NCI-H1417 treated with DMSO at 0.1 percent for 48 hours (cell line): ENCODE measurements around the gene BRPF1.

ENCODE experiments used
- DNase-seq: peaks from one replicate; lab custom pipeline; 2025; lab: John Stamatoyannopoulos, UW

BRPF1 gene

DNA sequence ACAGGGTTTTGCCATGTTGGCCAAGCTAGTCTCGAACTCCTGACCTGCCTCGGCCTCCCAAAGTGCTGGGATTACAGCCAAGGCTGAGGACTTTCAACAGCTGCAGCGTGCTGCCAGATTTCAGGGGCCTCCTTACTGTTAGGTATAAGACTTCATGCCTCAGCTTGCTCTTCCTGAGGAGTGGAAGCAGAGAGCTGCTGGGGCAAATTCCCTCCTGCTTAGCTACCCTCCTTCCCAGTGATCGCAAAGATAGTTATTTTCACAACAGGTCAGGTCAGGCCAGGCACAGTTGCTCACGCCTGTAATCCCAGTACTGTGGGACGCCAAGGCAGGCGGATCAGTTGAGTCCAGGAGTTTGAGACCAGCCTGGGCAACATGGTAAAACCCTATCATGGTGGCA is 30.5 kb upstream of the BRPF1 start:
- DNase-seq: no peak

DNA sequence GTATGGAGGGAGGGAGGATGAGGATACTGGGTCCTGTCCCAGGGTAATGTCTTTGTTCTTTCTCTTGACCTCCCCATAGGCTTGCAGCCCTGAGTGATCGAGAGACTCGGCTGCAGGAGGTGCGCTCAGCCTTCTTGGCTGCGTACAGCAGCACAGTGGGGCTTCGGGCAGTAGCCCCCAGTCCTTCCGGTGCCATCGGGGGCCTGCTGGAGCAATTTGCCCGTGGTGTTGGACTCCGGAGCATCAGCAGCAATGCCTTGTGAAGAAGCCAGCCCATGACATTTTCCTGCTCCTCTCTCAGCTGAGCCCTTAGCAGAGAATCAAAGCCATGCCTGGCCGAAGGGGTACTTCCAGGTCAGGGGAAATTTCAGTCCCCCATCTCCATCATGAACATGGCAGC is 29.8 kb upstream of the BRPF1 start:
- no peak for DNase-seq

DNA sequence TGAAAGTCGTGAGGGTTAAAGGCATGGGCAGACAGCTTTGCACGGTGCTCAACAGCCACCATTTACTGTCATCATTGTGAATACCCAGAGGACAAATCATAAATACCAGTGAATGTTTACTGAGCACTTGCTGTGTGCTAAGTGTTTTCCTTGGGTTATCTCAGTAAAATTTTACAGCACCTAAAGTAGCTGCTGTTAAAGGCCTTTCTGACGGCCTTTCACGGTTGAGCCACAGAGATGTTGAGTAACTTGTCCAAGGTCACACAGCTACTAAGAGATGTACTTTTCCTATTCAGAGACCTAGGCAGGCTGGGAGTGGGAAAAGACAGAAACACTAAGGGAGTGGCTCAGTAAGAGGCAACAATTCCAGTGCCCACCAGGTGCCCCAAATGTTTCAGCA is 28.3 kb upstream of the BRPF1 start:
- no peak for DNase-seq

DNA sequence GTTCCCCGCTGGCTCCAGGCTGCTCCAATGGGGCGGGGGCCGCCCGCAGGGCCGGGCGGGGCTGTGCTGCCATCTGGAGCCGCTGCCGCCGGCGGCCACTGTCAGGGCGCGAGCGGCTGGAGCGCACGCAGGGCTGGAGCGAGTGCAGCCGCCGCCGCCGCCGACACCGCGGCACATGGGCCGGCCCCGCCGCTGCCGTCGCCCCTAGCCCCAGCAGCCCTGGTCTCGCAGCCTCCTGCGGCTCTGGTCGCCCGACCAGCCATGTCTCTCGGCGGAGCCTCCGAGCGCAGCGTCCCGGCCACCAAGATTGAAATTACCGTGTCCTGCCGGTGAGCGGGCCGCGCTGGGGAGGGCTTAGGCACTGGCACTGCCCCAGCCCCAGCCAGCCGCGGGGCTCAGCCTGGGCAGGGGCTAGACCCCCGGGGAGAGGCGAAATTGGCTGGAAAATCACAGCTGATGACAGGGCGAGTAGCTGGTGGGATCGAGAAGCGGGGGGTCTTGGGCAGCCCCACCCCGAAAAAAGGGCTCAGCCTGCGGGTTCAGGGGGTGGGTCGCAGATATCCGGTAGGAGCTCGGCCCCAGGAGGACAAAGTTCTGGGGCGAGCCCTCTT is 27.7 kb upstream of the BRPF1 start, which contains the start of gene CPNE9:
TSS of gene CPNE9 (plus strand) at position 98 of the 611 bp plus-strand sequence. CDS start at position 262, 164 bp downstream.
- no peak for DNase-seq

DNA sequence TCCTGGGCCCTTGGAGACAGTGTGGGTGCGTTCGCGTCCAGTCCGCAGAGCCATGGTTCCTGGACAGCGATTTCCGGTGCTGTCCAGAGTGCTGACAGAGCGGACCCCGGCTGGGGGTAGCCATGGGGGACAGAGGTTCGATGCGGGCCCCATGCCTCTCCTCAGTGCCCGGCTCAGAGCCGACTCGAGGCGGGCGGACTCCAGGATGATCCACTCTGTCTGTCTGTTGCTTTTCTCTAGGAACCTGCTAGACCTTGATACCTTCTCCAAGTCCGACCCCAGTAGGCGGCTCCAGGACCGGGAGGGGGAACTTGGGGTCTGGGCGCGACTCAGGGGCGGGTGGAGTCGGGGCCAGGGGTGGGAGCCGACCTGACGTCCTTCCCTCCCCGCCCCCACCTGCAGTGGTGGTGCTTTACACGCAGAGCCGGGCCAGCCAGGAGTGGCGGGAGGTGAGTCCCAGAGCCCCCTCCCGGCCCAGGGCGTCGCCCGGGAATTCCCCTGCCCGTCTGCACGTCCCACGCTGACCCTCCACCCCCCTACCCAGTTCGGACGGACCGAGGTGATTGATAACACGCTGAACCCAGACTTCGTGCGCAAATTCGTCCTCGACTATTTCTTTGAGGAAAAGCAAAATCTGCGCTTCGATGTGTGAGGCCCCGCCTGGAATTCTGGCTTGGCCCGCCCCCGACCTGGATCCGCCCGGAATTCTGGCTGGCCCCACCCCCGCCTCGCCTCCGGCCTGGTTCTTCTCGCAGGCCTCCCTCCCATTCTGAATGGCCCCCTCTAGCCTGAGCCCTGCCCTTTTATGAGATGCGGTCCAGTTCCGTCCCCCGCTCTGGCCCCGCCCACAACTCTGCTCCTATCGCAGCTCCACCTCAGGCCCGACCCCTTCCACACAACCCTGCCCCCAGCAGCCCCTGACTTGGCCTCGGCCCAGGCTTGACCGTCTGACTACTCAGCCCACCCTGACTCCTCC is 26.9 kb upstream of the BRPF1 start:
- no peak for DNase-seq

DNA sequence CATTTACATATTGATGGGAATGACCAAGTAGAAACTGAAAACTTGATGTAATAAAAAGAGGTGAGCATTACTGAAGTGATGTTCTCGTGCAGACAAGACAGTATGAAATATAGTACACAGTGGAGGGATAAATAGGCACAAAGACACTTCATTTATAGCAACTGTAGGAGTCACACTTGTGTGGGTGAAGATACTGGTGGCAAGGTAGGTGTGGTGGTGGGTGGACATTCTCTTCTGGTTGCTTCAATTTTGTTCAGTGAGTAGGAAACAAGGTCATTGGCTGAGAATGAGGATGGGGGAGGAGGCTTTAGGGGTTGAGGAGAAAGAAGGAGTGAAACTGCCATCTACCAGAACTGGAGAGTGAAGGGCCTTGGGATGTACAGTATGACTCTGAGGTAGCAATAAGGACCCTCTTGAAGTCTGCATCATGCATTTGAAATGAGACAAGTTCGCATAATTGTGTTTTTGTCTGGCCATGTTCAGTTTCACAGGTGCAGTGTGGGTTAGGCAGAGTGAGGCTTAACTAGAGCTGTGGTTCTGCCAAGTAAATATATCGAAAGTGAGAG is 21.3 kb upstream of the BRPF1 start:
- no peak for DNase-seq

DNA sequence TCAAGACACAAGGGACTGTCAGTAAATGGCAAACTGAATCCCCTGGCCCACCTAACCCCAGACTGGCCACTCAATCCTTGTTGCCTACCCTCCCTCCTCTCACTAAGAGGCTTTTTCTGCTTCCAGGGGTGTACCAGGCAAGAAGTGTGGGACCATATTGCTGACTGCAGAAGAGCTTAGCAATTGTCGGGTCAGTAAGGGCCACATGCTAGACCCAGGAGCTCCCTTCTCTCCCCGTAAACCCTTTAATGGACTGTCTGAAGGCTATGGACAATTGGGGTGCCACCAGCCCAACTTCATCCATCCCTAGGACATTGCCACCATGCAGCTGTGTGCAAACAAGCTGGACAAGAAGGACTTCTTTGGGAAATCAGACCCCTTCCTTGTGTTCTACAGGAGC is 19.1 kb upstream of the BRPF1 start:
- no peak for DNase-seq

DNA sequence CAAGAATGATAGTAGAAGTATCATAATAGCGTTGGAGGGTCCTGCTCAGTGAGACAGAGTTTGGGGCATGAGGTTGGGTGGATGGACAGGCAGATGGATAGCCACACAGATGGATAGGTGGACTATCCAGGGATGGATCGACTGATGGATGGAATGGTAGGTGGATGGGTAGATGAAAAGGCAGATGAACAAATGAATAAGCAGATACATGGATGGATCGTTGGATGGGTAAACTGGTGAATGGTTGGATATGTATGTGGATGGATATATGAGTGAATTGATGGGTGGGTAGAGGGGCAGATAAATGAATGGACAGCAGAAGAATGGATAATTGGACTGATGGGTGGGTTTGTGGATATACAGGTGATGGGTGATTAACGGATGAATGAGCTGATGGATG is 18.4 kb upstream of the BRPF1 start:
- no peak for DNase-seq

DNA sequence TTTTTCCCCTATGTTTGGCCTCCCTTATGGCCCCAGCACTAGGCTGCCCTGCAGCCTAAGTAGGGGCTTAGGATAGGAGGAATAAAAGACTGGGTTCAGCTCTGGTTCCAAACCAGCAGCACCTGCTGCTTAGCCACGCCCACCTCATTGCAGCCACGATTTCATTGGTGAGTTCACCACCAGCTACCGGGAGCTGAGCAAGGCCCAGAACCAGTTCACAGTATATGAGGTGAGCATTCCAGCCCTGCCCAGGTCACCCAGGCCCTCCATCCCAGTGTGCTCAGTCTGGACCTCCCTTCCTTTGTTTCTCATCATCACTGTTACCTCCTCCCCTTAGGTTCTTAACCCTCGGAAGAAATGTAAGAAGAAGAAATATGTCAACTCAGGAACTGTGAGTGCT is 16.4 kb upstream of the BRPF1 start:
- no peak for DNase-seq

DNA sequence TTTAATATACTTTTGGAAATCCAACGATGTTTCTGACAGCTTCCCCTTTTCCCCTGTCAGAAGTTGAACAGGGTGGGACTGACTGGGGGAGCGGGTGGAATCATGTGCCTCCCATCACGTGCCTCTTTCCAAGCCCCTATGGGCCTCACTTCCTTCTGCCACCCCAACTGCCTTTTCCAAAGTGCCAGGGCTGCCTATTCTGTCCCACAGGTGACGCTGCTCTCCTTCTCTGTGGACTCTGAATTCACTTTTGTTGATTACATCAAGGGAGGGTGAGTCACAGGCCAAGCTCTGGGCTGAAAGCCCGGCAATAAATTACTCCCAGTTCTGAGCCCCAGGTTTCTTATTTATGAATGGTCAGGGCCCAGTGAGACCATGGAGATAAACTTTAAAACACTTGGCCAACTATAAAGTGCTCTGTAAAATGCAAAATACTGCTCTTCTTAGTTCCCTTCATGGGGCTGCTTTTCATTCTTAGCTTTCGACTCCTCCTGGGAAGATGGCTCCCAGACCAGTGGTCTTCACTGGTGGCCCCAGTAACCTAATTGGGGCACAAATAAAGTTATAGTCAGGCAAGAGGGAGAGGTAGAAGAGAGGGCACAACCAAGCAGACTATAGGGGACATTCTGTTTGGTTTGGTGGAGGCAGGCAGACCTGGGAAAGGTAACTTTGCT is 15.6 kb upstream of the BRPF1 start:
- DNase-seq: no peak

DNA sequence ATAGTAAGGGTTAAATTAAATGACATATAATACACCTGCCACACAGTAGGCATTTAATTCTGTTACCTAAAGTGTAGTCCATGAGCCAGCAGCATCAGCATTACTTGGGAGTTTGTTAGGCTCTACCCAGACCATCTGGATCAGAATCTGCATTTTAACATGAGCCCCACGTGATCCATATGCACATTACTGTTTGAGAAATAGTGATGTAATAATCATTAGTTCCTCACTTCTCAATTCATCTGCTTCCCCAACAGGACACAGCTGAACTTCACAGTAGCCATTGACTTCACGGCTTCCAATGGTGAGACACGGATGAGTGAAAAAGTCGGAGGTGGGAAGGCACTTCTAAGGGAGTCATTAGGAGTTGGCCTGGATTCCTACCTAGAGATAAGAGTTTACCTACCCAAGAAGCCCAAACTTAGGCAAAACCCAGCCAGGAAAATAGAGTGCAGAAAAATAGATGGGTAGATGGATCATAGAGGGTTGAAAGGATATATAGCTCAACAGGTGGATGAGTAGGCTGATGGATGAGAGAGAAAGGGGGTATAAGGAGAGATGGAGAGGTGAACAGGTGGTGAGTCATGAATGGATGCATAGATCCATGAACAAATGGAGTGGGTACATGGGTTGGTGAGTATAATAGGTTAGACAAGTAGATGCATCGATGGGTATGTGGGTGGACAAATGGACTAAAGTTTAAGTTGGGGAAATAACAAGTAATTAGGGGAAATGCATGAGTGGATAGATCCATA is 14.6 kb upstream of the BRPF1 start:
- DNase-seq: no peak

DNA sequence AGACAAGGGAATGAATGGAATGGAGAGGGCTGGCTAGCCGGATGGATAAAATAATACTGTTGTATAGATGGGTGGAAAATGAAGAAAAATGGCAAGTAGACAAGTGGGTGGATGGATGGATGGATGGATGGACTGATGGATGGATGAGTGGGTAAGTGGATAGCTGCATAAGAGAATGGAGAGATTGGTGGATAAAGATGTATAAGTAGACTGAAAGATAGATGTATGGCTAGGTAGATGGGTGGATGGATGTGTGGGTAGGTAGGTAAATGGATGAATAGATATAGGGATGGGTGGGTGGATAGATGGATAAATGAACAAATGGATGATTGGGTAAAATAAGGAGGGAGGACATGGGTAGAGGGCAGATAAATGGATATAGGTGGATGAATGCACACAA is 14.0 kb upstream of the BRPF1 start:
- no peak for DNase-seq

DNA sequence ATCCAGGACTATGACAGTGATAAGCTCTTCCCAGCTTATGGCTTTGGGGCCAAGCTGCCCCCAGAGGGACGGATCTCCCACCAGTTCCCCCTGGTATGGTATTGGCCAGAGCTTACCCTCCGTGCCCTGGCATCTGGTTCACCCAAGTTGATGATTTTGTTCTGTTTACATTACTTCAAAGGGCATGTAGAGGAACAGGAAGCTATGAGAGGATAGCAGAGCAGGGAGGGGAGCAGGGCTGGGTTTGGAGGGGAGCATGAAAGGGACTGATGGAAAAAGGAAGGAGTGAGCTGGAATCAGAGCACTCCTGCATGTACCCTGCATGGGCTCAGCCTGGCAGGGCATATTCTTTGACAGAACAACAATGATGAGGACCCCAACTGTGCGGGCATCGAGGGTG is 13.4 kb upstream of the BRPF1 start:
- no peak for DNase-seq

DNA sequence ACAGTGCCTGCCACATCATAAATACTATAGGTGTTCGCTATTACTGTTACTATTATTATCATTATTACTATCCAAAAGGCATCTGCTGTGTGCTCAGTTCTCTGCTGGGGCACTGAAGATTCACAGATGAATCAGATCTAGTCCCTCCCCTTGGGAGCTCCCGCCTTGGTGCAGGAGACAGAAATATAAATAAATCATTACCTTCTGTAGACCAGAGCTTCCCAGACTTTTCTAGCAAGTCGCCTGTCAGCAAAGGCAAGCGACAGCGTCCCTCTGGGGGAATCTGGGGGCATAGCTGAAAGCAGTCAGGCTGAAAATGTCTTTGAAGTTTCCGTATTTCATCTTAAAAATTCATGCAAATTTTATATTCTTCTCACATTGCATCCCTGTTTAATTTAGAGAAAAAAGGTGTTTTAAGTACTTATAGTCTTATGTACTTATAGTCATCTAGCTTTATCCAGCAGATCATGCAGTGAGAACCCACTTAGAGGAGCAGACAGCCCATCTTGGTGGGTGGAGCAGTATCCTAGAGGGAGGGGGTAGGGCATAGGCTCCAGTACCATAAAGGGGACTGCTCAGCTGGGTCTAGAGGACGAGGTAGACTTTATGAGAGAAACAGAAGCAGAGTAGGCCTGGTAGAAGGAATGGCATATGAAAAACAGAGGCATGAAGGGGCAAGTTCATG is 10.4 kb upstream of the BRPF1 start:
- no peak for DNase-seq

DNA sequence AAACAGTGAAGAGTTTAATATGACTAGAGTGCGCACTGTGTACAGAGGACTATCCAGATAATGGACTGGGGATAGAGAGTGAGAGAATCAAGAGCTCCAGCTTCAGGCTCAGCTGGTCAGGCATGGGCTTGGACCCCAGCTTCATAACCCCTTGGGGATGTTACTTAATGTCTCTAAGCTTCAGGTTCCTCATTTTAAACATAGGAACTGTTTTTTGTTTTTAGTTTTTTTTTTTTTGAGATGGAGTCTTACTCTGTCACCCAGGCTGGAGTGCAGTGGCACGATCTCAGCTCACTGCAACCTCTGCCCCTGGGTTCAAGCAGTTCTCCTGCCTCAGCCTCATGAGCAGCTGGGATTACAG is 9.9 kb upstream of the BRPF1 start:
- no peak for DNase-seq

DNA sequence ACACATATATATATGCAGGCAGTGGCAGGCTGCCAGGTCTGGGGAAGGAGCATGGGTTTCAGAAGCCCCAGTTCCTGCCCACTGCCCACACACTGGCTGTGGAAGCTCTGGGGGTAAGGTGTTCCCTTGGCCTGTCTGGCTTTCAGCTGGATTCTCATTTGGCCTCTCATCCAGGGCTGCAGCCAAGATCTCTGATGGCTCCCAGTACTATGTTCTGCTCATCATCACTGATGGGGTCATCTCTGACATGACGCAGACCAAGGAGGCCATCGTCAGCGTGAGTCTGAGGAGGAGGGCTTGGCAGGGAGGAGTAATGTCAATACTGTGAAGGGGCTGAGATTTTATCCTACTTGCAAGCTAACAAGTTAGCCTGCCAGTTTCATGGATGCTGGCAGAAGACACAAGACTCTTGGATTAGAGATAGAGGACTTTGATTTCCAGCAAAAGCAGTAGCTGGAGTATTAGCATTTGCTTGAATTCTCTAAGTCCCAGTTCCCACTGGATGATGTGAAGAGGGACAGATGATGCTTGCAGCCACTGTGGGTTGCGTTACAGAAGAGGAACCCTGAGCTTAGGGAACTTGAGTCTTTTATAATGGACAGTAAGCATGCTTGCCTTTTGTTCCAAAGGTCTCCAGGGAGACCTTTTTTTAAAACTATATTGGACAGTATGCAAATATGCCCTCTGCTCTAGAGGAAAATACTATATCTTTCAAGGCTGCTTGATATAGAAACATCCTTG is 5.6 kb upstream of the BRPF1 start:
- DNase-seq: no peak

DNA sequence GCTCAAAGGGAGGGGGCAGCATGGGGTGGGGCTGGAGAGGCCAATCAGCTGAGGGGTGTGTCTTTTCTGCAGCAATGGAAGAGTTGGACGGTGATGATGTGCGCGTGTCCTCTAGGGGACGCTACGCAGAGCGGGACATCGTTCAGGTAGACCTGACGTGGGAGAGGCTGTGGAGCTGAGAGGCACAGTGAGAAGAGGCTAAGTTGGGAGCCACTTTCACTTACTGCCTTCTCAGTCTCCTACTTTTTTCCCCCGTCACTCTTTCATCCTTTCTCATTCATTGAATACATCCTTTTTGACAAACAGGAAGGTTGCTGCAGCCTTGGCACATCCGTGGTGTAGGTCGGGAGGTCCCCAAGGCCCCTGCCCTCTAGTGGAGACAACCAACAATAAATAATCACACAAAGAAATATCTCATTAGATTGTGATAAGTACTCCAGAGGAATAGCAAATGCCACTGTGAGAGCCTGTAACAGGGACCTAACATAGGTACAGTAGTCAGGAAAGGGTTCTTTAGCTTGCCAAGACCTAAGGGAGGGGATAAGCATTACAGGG is 4.4 kb upstream of the BRPF1 start:
- no peak for DNase-seq

DNA sequence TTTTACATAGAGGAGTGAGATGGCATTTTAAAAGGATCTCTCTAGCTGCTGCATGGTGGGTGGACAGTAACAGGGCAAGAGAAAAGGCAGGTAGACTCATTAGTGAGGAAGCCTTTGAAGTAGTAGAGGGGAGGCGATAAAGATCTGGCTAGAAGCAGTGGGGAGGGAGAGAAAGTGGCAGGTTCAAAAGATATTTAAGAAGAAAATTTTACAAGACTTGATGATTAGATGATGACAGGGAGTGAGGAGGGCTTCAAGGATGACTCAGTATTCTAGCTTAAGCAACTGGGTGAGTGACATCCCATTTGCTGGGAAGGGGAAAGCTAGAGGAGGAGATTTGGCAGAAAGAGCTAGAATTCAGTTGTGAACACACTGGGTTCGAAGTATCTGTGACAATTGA is 3.8 kb upstream of the BRPF1 start:
- no peak for DNase-seq

DNA sequence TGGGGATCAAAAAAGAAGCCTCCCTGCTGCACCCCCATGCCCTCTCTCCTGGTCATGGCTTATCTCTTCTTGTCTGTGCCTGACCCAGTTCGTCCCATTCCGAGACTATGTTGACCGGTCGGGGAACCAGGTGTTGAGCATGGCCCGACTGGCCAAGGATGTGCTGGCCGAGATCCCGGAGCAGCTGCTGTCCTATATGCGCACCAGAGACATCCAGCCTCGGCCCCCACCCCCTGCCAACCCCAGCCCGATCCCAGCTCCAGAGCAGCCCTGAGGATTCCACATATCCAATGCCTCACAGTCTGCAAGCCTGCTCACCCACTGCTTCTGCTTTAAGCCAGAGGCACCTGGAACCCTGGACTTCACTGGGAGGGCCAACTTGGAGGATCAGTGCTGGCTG is 2.1 kb upstream of the BRPF1 start:
- no peak for DNase-seq

DNA sequence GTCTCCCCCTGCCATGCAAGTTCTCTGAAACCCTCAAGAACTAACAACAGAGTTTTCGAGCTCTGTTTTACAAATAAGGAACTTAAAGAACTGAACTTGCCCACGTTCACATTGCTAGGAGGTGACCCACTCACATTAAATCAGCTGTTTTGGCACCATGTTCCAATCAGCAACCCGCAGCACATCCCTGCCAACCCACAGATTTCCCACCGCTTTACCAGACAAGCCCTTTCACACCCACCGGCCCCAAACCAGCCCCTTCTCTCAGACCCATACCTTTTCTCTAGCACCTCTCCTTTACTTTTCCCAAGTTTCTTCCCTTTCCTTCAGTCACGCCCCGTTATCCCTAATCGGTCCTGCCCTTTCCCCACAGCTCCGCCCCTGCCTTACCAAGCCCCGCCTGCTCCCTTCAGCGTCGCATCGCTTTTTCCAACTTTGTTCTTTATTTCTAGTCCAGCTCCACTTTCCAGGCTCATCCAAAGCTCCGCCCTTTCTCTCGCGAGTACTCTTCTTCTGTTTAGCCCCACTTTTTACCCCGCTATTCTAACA is 804 bp upstream of the BRPF1 start:
- DNase-seq: no peak
